Glomerular endothelial cell (primary cell): ENCODE data around the gene RRP1. TPM values are rescaled to one million over a fixed set of nuclear protein-coding genes. Genes with fewer than 3 reads are reported as not detected.

Source experiments
- DNase-seq: peaks from one replicate; pipeline ENCODE4 v3.0.0-alpha.2; 2011; ENCODE audit warnings: low read depth, low spot score; ENCODE audit errors: extremely low read depth
- total RNA-seq: library from RNA; depleted of rRNA; stranded (reverse); fragments of >200 nt; gene quantifications from 2 replicates; pipeline ENCODE4 v1.2.3, GENCODE V29; 2015

Gene RRP1
- total RNA-seq, 1 donor from 2014 or later = 27.4 TPM

- DNase-seq = no peak
These were observed 10.0 kb downstream of the RRP1 start for GRCh38 chr21:43799301-43799840.

GRCh38 chr21:43800124-43800523 lies 10.7 kb downstream of the RRP1 start:
- no peak for DNase-seq

GRCh38 chr21:43800566-43800965 lies 11.2 kb downstream of the RRP1 start:
- DNase-seq = no peak

GRCh38 chr21:43801006-43801783 lies 11.8 kb downstream of the RRP1 start:
- DNase-seq = no peak

GRCh38 chr21:43802713-43803313 lies 13.4 kb downstream of the RRP1 start:
- no peak for DNase-seq

- DNase-seq = no peak
These were observed 14.4 kb downstream of the RRP1 start for GRCh38 chr21:43803558-43804300.

- no peak for DNase-seq
These were observed 16.0 kb downstream of the RRP1 start for GRCh38 chr21:43805275-43805800.

GRCh38 chr21:43806017-43806710 lies 16.8 kb downstream of the RRP1 start:
- DNase-seq = no peak

- no peak for DNase-seq
These were observed 19.0 kb downstream of the RRP1 start for GRCh38 chr21:43808367-43808766.

GRCh38 chr21:43808832-43809251 lies 19.5 kb downstream of the RRP1 start:
- DNase-seq = no peak

GRCh38 chr21:43809346-43809799 lies 20.0 kb downstream of the RRP1 start:
- DNase-seq = no peak

- DNase-seq = no peak
These were observed 20.6 kb downstream of the RRP1 start for GRCh38 chr21:43809853-43810504.

GRCh38 chr21:43810505-43811261 lies 21.3 kb downstream of the RRP1 start:
- no peak for DNase-seq

- DNase-seq = no peak
These were observed 22.1 kb downstream of the RRP1 start for GRCh38 chr21:43811262-43812105.

- no peak for DNase-seq
These were observed 22.9 kb downstream of the RRP1 start for GRCh38 chr21:43812139-43812821.

GRCh38 chr21:43812957-43813655 lies 23.7 kb downstream of the RRP1 start:
- no peak for DNase-seq

GRCh38 chr21:43813656-43813980 lies 24.2 kb downstream of the RRP1 start:
- DNase-seq = no peak
